Duodenal mucosa (tissue), 2 donors: ENCODE data around the gene NFS1.
A peak's percentile ranks its signal among the peaks of the same experiment; 100 is the strongest.

ENCODE experiments used
- H3K27ac ChIP-seq: one replicate; pipeline ENCODE4 v1.7.0; 2013; ENCODE audit warnings: low read depth, low read length
- H3K27me3 ChIP-seq, 2 donors: one replicate each; pipeline ENCODE4 v1.7.0; 2013; ENCODE audit warnings: low read length in 2 of 2, control low read depth in 1 of 2; ENCODE audit not compliant: insufficient read depth in 2 of 2, control insufficient read depth in 1 of 2
- H3K36me3 ChIP-seq, 2 donors: one replicate each; pipeline ENCODE4 v1.7.0; 2013; ENCODE audit warnings: low read length in 2 of 2, control low read depth in 1 of 2; ENCODE audit not compliant: insufficient read depth in 2 of 2, control insufficient read depth in 1 of 2
- H3K4me1 ChIP-seq, 2 donors: one replicate each; pipeline ENCODE4 v1.7.0; 2013; ENCODE audit warnings: low read length in 2 of 2, control low read depth in 1 of 2; ENCODE audit not compliant: insufficient read depth in 2 of 2, control insufficient read depth in 1 of 2
- H3K4me3 ChIP-seq, 2 donors: one replicate each; pipeline ENCODE4 v1.7.0; 2013; ENCODE audit warnings: low read length in 2 of 2, low read depth in 1 of 2
- H3K9ac ChIP-seq, 2 donors: one replicate each; pipeline ENCODE4 v1.7.0; 2013; ENCODE audit warnings: low read length in 2 of 2, low read depth in 1 of 2
- H3K9me3 ChIP-seq, 2 donors: one replicate each; pipeline ENCODE4 v1.7.0; 2013; ENCODE audit warnings: low read length in 2 of 2, control low read depth in 1 of 2; ENCODE audit not compliant: control insufficient read depth in 1 of 2

NFS1 gene

GRCh38 chr20:35626386-35627001, 72.7 kb downstream of the NFS1 start:
- H3K27me3 ChIP-seq: no peaks in the 10 kb centered on the region
- no peaks in the 10 kb centered on the region for H3K9me3 ChIP-seq
- H3K9ac ChIP-seq: no peak overlapping the region
- H3K4me3 ChIP-seq: no peak overlapping the region
- peaks cover 33 to 47% of the 10 kb centered on the region in 2 donors for H3K36me3 ChIP-seq
- no peak overlapping the region for H3K27ac ChIP-seq
- H3K4me1 ChIP-seq: no peaks in the 10 kb centered on the region

DNA sequence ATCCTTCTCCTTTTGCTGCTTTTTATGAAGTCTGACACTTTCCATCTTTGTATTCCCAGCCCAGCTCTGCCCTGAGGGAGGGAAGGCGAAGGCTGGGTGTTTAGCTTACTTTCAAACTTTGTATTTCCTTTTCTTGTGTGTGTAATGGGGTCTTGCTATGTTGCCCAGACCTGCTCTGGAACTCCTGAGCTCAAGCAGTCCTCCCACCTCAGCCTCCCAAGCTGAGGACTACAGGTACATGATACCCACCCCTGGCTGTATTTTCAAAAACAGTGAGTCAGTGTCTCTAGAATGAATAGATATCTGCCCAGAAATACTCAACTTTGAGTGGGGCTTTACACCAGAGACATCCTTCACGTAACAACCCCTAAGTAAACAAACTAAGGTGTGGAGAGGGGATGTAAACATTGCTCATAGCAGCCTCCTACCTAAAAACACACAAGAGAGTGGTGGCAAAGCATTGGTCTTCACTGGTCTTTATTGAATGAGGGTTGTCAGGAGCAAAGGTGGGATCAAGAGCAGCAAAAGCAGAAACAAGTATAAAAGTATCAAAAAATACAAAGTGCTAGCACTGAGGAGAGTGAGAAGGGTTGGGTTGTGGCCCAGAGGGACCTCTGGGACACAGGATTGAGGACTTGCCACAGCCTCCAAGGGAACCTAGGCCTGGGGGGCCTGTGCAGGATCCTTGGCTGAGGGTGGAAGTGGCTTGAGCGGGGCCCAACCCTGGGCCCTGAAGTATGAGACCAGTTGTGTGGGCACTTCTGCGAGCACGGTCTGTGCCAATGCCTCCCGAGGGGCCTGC, 73.4 kb downstream of the NFS1 start:
- no peak overlapping the region for H3K4me3 ChIP-seq
- H3K36me3 ChIP-seq: peaks cover 26 to 40% of the 10 kb centered on the region in 2 donors
- no peak overlapping the region for H3K27ac ChIP-seq
- H3K9ac ChIP-seq: no peak overlapping the region
- no peaks in the 10 kb centered on the region for H3K4me1 ChIP-seq
- H3K27me3 ChIP-seq: no peaks in the 10 kb centered on the region
- H3K9me3 ChIP-seq: no peaks in the 10 kb centered on the region

DNA sequence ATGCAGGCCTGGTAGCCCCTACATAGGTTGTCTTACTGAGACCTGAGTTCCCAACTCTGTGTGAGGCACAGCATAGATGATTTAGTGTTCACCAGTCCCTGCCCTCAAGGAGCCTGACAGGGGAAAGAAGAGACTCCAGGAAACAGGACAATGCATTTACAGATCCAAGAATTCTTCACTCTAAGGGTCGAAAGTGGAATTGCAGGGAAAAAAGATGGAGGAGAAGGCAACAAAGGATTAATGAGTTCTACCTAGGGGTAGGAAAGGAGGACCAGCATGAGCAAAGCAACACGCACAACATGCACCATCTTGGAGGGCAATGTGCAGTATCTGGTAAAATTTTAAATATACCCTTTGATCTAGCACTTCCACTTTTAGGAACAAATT, 77.6 kb downstream of the NFS1 start:
- no peaks in the 10 kb centered on the region for H3K9me3 ChIP-seq
- no peak overlapping the region for H3K4me3 ChIP-seq
- H3K27me3 ChIP-seq: peaks cover 0 to 5% of the 10 kb centered on the region in 2 donors
- peaks cover 19 to 33% of the 10 kb centered on the region in 2 donors for H3K4me1 ChIP-seq
- H3K36me3 ChIP-seq: peaks cover 11 to 12% of the 10 kb centered on the region in 2 donors
- H3K9ac ChIP-seq: no peak overlapping the region
- H3K27ac ChIP-seq: no peak overlapping the region

- H3K9ac ChIP-seq: no peak overlapping the region
- peaks cover 5 to 7% of the 10 kb centered on the region in 2 donors for H3K36me3 ChIP-seq
- no peaks in the 10 kb centered on the region for H3K9me3 ChIP-seq
- H3K4me3 ChIP-seq: no peak overlapping the region
- peaks cover 0 to 5% of the 10 kb centered on the region in 2 donors for H3K27me3 ChIP-seq
- no peak overlapping the region for H3K27ac ChIP-seq
- peaks cover 19 to 33% of the 10 kb centered on the region in 2 donors for H3K4me1 ChIP-seq
Measured at GRCh38 chr20:35620818-35621559, 78.2 kb downstream of the NFS1 start.

GRCh38 chr20:35619196-35620095, 79.7 kb downstream of the NFS1 start:
- H3K27ac ChIP-seq: no peak overlapping the region
- H3K36me3 ChIP-seq: no peaks in the 10 kb centered on the region
- H3K4me3 ChIP-seq: peak overlapping the region; percentile 65 to 77
- peaks cover 19 to 33% of the 10 kb centered on the region in 2 donors for H3K4me1 ChIP-seq
- H3K9ac ChIP-seq: peak overlapping the region in 1 of 2 donors; percentile 60
- H3K27me3 ChIP-seq: peaks cover 0 to 5% of the 10 kb centered on the region in 2 donors
- H3K9me3 ChIP-seq: no peaks in the 10 kb centered on the region

DNA sequence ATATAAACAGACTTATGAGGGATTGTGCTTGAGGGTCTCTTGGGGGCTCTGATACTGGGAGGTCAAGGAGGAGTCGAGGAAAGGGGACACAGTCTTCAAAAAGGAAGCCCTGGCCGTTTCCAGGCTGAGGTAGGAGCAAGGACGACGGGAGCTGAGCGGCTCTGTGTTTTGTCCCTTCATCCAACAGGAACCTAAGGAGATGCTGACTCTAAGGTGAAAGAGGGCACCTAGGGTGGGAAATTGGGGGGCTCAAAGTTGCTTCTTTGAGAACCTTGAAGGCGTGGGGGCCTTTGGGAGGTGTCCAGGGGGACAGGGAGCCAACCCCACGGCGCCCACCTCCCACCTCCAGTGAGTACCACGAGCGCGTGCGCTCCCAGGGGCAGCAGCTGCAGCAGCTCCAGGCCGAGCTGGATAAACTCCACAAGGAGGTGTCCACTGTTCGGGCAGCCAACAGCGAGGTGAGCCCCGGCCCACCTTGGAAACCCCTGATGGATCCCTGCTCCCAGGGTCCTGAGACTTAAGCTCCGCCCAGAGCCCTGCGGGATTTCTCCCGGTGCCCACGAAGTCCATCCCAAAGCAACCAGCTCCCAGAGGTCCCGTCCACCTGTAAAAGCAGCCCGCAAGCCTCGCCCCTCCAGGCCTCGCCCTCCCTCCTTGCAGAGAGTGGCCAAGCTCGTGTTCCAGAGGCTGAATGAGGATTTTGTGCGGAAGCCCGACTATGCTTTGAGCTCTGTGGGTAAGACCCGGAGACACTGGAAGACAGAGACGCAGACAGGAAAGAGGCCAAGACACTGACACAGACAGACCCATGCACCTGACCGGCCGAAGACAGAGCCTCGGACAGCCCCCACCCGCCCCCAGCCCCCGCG, 80.7 kb downstream of the NFS1 start:
- Histone ChIP-seq H3K36me3 (no peaks in the 10 kb centered on the region), H3K27me3 (peaks cover 0 to 5% of the 10 kb centered on the region in 2 donors), H3K4me1 (peaks cover 19 to 33% of the 10 kb centered on the region in 2 donors), H3K27ac (no peak overlapping the region), H3K9me3 (no peaks in the 10 kb centered on the region), H3K4me3 (peak overlapping the region; percentile 65 to 77), H3K9ac (peak overlapping the region; percentile 38 to 39)
